Erythroblast (primary cell): ENCODE data around the gene ARID4A.

Source experiments
- GATA1 ChIP-seq: IDR thresholded peaks from 2 replicates; pipeline ENCODE4 v1.6.1; 2011; ENCODE audit warnings: low read depth, mild to moderate bottlenecking, control low read depth, low read length, moderate library complexity
- POLR2A ChIP-seq: IDR thresholded peaks from 2 replicates; pipeline ENCODE4 v1.6.1; 2011; ENCODE audit warnings: mild to moderate bottlenecking, low read length

- TF ChIP-seq POLR2A = no peak
- TF ChIP-seq GATA1 = no peak
Observed at GRCh38 chr14:58398495-58398894, 100.1 kb downstream of the ARID4A start.
